H1 (cell line): ENCODE results near the gene CCDC137. TPM values are rescaled to one million over a fixed set of nuclear protein-coding genes. Genes with fewer than 3 reads are reported as not detected.

Experiments used
- CTCF ChIA-PET: fragments of 300-600 bp; sonication (Branson Sonifier 250); formaldehyde crosslinking; loops from one replicate; lab custom pipeline; 2021; ENCODE audit not compliant: partially characterized antibody; lab: Charles Lee
- POLR2A ChIA-PET: fragments of 300-600 bp; sonication (Branson Sonifier 250); formaldehyde crosslinking; loops from one replicate; lab custom pipeline; 2021; ENCODE audit warnings: inconsistent platforms; ENCODE audit not compliant: partially characterized antibody; lab: Charles Lee
- DNase-seq, 2 experiments: peaks; one replicate each; pipeline versions ENCODE4 v3.0.0 to v3.0.0-alpha.2; 2010 to 2022; ENCODE audit warnings: low spot score in 2 of 2, low read depth in 1 of 2, mixed read lengths in 1 of 2
- FAIRE-seq: peaks from 2 replicates; lab custom pipeline; 2011; peaks lifted over from hg19 to GRCh38; lab: Jason Lieb, UNC
- H2AFZ ChIP-seq: 2 replicates; pipeline ENCODE4 v1.8.1; 2012; ENCODE audit warnings: low read length, inconsistent platforms
- H2AK5ac ChIP-seq: 2 replicates; pipeline ENCODE4 v1.6.1; 2013; ENCODE audit warnings: low read depth, low read length
- H2BK120ac ChIP-seq: replicated peaks from 2 replicates; pipeline ENCODE3; 2013; ENCODE audit warnings: low read depth, low read length, inconsistent platforms
- H2BK12ac ChIP-seq: 2 replicates; pipeline ENCODE4 v1.6.1; 2013; ENCODE audit warnings: low read depth, low read length
- H2BK15ac ChIP-seq: 2 replicates; pipeline ENCODE4 v1.6.1; 2013; ENCODE audit warnings: low read length
- H2BK20ac ChIP-seq: 2 replicates; pipeline ENCODE4 v1.6.1; 2013; ENCODE audit warnings: low read length
- H2BK5ac ChIP-seq: 2 replicates; pipeline ENCODE4 v1.6.1; 2013; ENCODE audit warnings: low read depth, low read length
- H3K14ac ChIP-seq: 2 replicates; pipeline ENCODE4 v1.6.1; 2013; ENCODE audit warnings: inconsistent platforms; ENCODE audit not compliant: insufficient read length
- H3K18ac ChIP-seq: 2 replicates; pipeline ENCODE4 v1.6.1; 2013; ENCODE audit warnings: low read length; ENCODE audit errors: extremely low read depth
- H3K23ac ChIP-seq: 2 replicates; pipeline ENCODE4 v1.6.1; 2013; ENCODE audit warnings: inconsistent platforms; ENCODE audit not compliant: insufficient read length
- H3K23me2 ChIP-seq: 2 replicates; pipeline ENCODE4 v1.6.1; 2013; ENCODE audit warnings: low read depth, low read length
- H3K27ac ChIP-seq: 2 replicates; pipeline ENCODE4 v1.6.1; 2011; ENCODE audit warnings: low read depth, low read length, inconsistent platforms
- H3K27me3 ChIP-seq, 4 experiments: replicated peaks in 1 of 4; 1 replicate in 1 of 4; 2 replicates in 3 of 4; pipeline versions ENCODE4 v1.6.1 to v1.8.1; 2011 to 2013; ENCODE audit warnings: low read length in 3 of 4, mild to moderate bottlenecking in 3 of 4, inconsistent platforms in 2 of 4, mixed read lengths in 2 of 4, moderate library complexity in 1 of 4; ENCODE audit not compliant: control insufficient read depth in 3 of 4, insufficient read depth in 3 of 4; ENCODE audit errors: extremely low read depth in 1 of 4
- H3K36me3 ChIP-seq, 4 experiments: 2 replicates each; pipeline versions ENCODE4 v1.6.1 to v1.8.1; 2011 to 2013; ENCODE audit warnings: mild to moderate bottlenecking in 4 of 4, low read length in 3 of 4, moderate library complexity in 2 of 4, control low read depth in 1 of 4, inconsistent platforms in 1 of 4; ENCODE audit not compliant: insufficient read depth in 4 of 4, control insufficient read depth in 2 of 4
- H3K4ac ChIP-seq: replicated peaks from 2 replicates; pipeline ENCODE3; 2013; ENCODE audit warnings: low read length, low read depth, mixed read lengths, inconsistent platforms; ENCODE audit not compliant: insufficient read length
- H3K4me1 ChIP-seq, 4 experiments: replicated peaks in 1 of 4; 1 replicate in 1 of 4; 2 replicates in 3 of 4; pipeline versions ENCODE4 v1.6.1 to v1.8.1; 2011 to 2013; ENCODE audit warnings: low read length in 3 of 4, inconsistent platforms in 2 of 4, mixed read lengths in 1 of 4; ENCODE audit not compliant: insufficient read depth in 4 of 4, control insufficient read depth in 3 of 4
- H3K4me2 ChIP-seq, 2 experiments: 2 replicates each; pipeline versions ENCODE4 v1.6.1 to v1.8.1; 2011 to 2013; ENCODE audit warnings: low read depth in 2 of 2, low read length in 2 of 2, control low read depth in 1 of 2, inconsistent platforms in 1 of 2, mild to moderate bottlenecking in 1 of 2; ENCODE audit not compliant: insufficient read depth in 1 of 2
- H3K4me3 ChIP-seq, 4 experiments: fragments of 200-600, 300-600 bp in 1 of 4; sonication (generic), shearing (Covaris generic), sonication (Bioruptor Twin) in 1 of 4; 2 replicates each; pipeline versions ENCODE4 v1.5.1 to v1.8.1; 2011 to 2016; ENCODE audit warnings: low read length in 4 of 4, low read depth in 3 of 4, control low read depth in 2 of 4, inconsistent platforms in 2 of 4, mild to moderate bottlenecking in 2 of 4, mixed read lengths in 1 of 4, moderate library complexity in 1 of 4; ENCODE audit not compliant: insufficient read depth in 2 of 4; ENCODE audit errors: extremely low read depth in 1 of 4
- H3K56ac ChIP-seq: replicated peaks from 2 replicates; pipeline ENCODE3; 2013; ENCODE audit warnings: low read depth, mild to moderate bottlenecking, mixed read lengths, low read length, inconsistent platforms; ENCODE audit not compliant: insufficient read length
- H3K79me1 ChIP-seq: 2 replicates; pipeline ENCODE4 v1.6.1; 2013; ENCODE audit warnings: low read depth, low read length, control low read depth
- H3K79me2 ChIP-seq, 2 experiments: 2 replicates each; pipeline versions ENCODE4 v1.6.1 to v1.8.1; 2012 to 2013; ENCODE audit warnings: low read length in 2 of 2, mild to moderate bottlenecking in 2 of 2, inconsistent platforms in 1 of 2; ENCODE audit not compliant: insufficient read depth in 2 of 2, control insufficient read depth in 1 of 2
- H3K9ac ChIP-seq, 4 experiments: replicated peaks in 1 of 4; 1 replicate in 1 of 4; 2 replicates in 3 of 4; pipeline versions ENCODE4 v1.6.1 to v1.8.1; 2011 to 2013; ENCODE audit warnings: low read depth in 3 of 4, low read length in 3 of 4, control low read depth in 2 of 4, mild to moderate bottlenecking in 2 of 4, moderate library complexity in 2 of 4, inconsistent platforms in 1 of 4; ENCODE audit errors: extremely low read depth in 1 of 4
- H3K9me3 ChIP-seq, 2 experiments: 2 replicates each; pipeline versions ENCODE4 v1.6.1 to v1.8.1; 2012 to 2013; ENCODE audit warnings: mild to moderate bottlenecking in 2 of 2, moderate library complexity in 2 of 2, control low read depth in 1 of 2, inconsistent platforms in 1 of 2, low read depth in 1 of 2, low read length in 1 of 2, mixed read lengths in 1 of 2; ENCODE audit not compliant: insufficient read depth in 2 of 2
- H4K20me1 ChIP-seq, 2 experiments: replicated peaks in 1 of 2; 2 replicates each; pipeline versions ENCODE3 to v1.8.1; 2011 to 2013; ENCODE audit warnings: inconsistent platforms in 2 of 2, low read length in 2 of 2, mild to moderate bottlenecking in 1 of 2; ENCODE audit not compliant: insufficient read depth in 2 of 2, control insufficient read depth in 1 of 2
- H4K5ac ChIP-seq: 2 replicates; pipeline ENCODE4 v1.6.1; 2013; ENCODE audit warnings: low read length, low read depth, mixed read lengths, inconsistent platforms; ENCODE audit not compliant: insufficient read length
- H4K8ac ChIP-seq: 2 replicates; pipeline ENCODE4 v1.8.0; 2013; ENCODE audit warnings: mild to moderate bottlenecking, moderate library complexity, low read length, inconsistent platforms; ENCODE audit not compliant: insufficient read depth; ENCODE audit errors: extremely low read depth
- H4K91ac ChIP-seq: replicated peaks from 2 replicates; pipeline ENCODE3; 2013; ENCODE audit warnings: low read length, mixed read lengths, inconsistent platforms; ENCODE audit not compliant: insufficient read length
- CBX5 ChIP-seq: fragments of 300-800, 300-1000 bp; sonication (generic); IDR thresholded peaks from 2 replicates; pipeline ENCODE4 v1.7.1; 2016; ENCODE audit warnings: antibody characterized with exemption, low read length, low read depth
- SIN3A ChIP-seq, 2 experiments: IDR thresholded peaks in 1 of 2; conservative IDR thresholded peaks in 1 of 2; 2 replicates each; pipeline ENCODE4 v1.6.1; 2011 to 2012; ENCODE audit warnings: low read length in 2 of 2, improper control_type of control experiment in 1 of 2, low read depth in 1 of 2, mild to moderate bottlenecking in 1 of 2
- TAF7 ChIP-seq: optimal IDR thresholded peaks from 2 replicates; pipeline ENCODE3; 2011; ENCODE audit warnings: low read depth, mild to moderate bottlenecking, inconsistent platforms, low read length, moderate library complexity, borderline replicate concordance
- WGBS, 2 experiments: shearing (Covaris generic) in 1 of 2; methylation state at CpG; one replicate each; pipeline versions ENCODE4 v1.1.6 to v1.1.7; 2013 to 2015; ENCODE audit warnings: low lambda C conversion rate in 2 of 2, mixed read lengths in 2 of 2, inconsistent platforms in 1 of 2, low coverage in 1 of 2, missing lambda C conversion rate in 1 of 2; ENCODE audit not compliant: insufficient replicate concordance in 2 of 2, insufficient coverage in 1 of 2, insufficient read length in 1 of 2; ENCODE audit errors: extremely low coverage in 1 of 2, missing lambda C conversion rate in 1 of 2; 5-methylcytosine and 5-hydroxymethylcytosine counted together
- polyA plus RNA-seq, 7 experiments: library from polyadenylated mRNA; depleted of rRNA in 3 of 7; stranded (reverse) in 5 of 7; unstranded in 2 of 7; fragments of >200 nt in 5 of 7; fragments of 200-250 nt in 2 of 7; gene quantifications; 1 replicate in 5 of 7; 2 replicates in 1 of 7; 4 replicates in 1 of 7; pipeline versions ENCODE4 v1.2.1 to v1.2.3, GENCODE V29; 2011 to 2013; ENCODE audit warnings: missing spikeins in 2 of 7, mixed read lengths in 2 of 7
- total RNA-seq: library from RNA; stranded (reverse); fragmentation: NEBNext Ultra II Directional; extraction: Animal tissue kit (Norgen Biotek cat#: 25700); gene quantifications from 2 replicates; pipeline ENCODE4 v1.2.1, GENCODE V29; 2021

The CCDC137 gene
- total and polyA plus RNA-seq, 2 of the 8 experiments (the other 6 are each of a cell fraction or from before 2014, with no cell fraction given) = 17.6 to 38.6 TPM

GRCh38 chr17:81647640-81648012, 18.9 kb upstream of the CCDC137 start:
- no peak overlapping the region for H3K56ac ChIP-seq
- H3K14ac ChIP-seq = no peak overlapping the region
- CTCF ChIA-PET = interaction anchor here (0.6 to 3.5 kb wide), 8 partner anchors 11 to 75 kb away, joined by 3 to 9 read pairs (median 3); no protein-coding TSS in a partner anchor
- H4K8ac ChIP-seq = peak overlapping the region; percentile 89
- H3K27me3 ChIP-seq = peaks cover 2 to 15% (median 9%) of the 10 kb centered on the region in 4 experiments; a peak in 5 of 7 replicates
- no peak overlapping the region for H2BK120ac ChIP-seq
- no peaks in the 10 kb centered on the region for H3K9me3 ChIP-seq
- peak overlapping the region; percentile 20; the same call in 1 of the 2 replicates for H2BK12ac ChIP-seq
- no peak overlapping the region; the same call in 1 of the 2 replicates for H3K18ac ChIP-seq
- H3K23ac ChIP-seq = no peak overlapping the region
- 80% methylated on average over 19 of the region's 21 CpGs; no CpG with 5 or more reads in 1 of the 2 experiments for WGBS, 2 experiments
- no peak for FAIRE-seq
- peaks cover 10% of the 10 kb centered on the region for H3K23me2 ChIP-seq
- no peak overlapping the region for H2BK5ac ChIP-seq
- POLR2A ChIA-PET = interaction anchor here (0.7 to 4.4 kb wide), 16 partner anchors 9 to 135 kb away, joined by 3 to 23 read pairs (median 6); partner anchors contain the start of genes ACTG1, ARL16, FAAP100 and HGS
- TF ChIP-seq TAF7 (no peak), SIN3A (conservative IDR thresholded peaks at IDR 0.05 in 1 of 2, IDR thresholded peaks at IDR 0.05 in 1 of 2; ENCODE audit: low read depth in 1 of 2, low read length in 2 of 2) (no peak), CBX5 (no peak)
- H2AK5ac ChIP-seq = peak overlapping the region; percentile 57; the same call in 1 of the 2 replicates
- H2BK20ac ChIP-seq = no peak overlapping the region
- peak overlapping the region in 1 of 4 experiments; percentile 30; a peak in 1 of 7 replicates for H3K9ac ChIP-seq
- peak overlapping the region; percentile 69 for H4K91ac ChIP-seq
- H3K4me2 ChIP-seq = peak overlapping the region; percentile 59 to 76
- H4K20me1 ChIP-seq = peaks cover 0 to 2% of the 10 kb centered on the region in 2 experiments
- no peaks in the 10 kb centered on the region for H3K79me2 ChIP-seq
- H3K4ac ChIP-seq = no peak overlapping the region
- H4K5ac ChIP-seq = no peak overlapping the region
- DNase-seq = peak in 1 of 2 experiments; percentile 53
- H3K36me3 ChIP-seq = peaks cover 0 to 3% (median 1%) of the 10 kb centered on the region in 4 experiments; a peak in 3 of 8 replicates
- peaks cover 0 to 14% (median 1%) of the 10 kb centered on the region in 4 experiments; a peak in 4 of 7 replicates for H3K4me1 ChIP-seq
- H3K27ac ChIP-seq = no peak overlapping the region
- no peak overlapping the region for H2AFZ ChIP-seq
- peak overlapping the region in 2 of 4 experiments; percentile 15 to 38; a peak in 3 of 8 replicates for H3K4me3 ChIP-seq
- H2BK15ac ChIP-seq = peak overlapping the region; percentile 23; the same call in 1 of the 2 replicates
- peaks cover 7% of the 10 kb centered on the region for H3K79me1 ChIP-seq
